PC-3 (cell line): ENCODE results near the gene WNT7A. TPM values are rescaled to one million over a fixed set of nuclear protein-coding genes. Genes with fewer than 3 reads are reported as not detected.

Experiments
- ATAC-seq: fragments of 200-7000 bp; cut with Tn5 transposase; 2 replicates; pipeline ENCODE4 v1.9.1; 2020; ENCODE audit warnings: mild to moderate bottlenecking, moderate library complexity
- BruUV-seq: library from RNA; stranded (reverse); fragments of 400-500 nt; replicated peaks from 2 replicates; lab custom pipeline; 2021; lab: Mats Ljungman, UMichigan
- CTCF ChIA-PET: fragments of 300-600 bp; sonication (Branson Sonifier 250); formaldehyde crosslinking; loops from one replicate; lab custom pipeline; 2022; ENCODE audit warnings: antibody characterized with exemption; lab: Charles Lee
- POLR2A ChIA-PET: fragments of 300-600 bp; sonication (Branson Sonifier 250); formaldehyde crosslinking; loops from one replicate; lab custom pipeline; 2022; ENCODE audit warnings: antibody characterized with exemption; ENCODE audit not compliant: unreplicated experiment; lab: Charles Lee
- DNase-seq: peaks from one replicate; pipeline ENCODE4 v3.0.0-alpha.2; 2015
- H2AFZ ChIP-seq: fragments of 300-600 bp; sonication (generic); 2 replicates; pipeline ENCODE4 v1.6.0; 2016; ENCODE audit warnings: antibody characterized with exemption, low read length
- H3F3A ChIP-seq: fragments of 300-600 bp; sonication (generic); one replicate; pipeline ENCODE4 v1.6.0; 2017; ENCODE audit warnings: antibody characterized with exemption, low read length, control low read depth, mild to moderate bottlenecking; ENCODE audit not compliant: unreplicated experiment
- H3K27ac ChIP-seq: fragments of 300-600 bp; sonication (generic); 2 replicates; pipeline ENCODE4 v1.5.1; 2016; ENCODE audit warnings: mild to moderate bottlenecking, low read length
- H3K27me3 ChIP-seq: fragments of 300-600 bp; sonication (generic); 2 replicates; pipeline ENCODE4 v1.6.1; 2016; ENCODE audit warnings: low read length, mixed read lengths
- H3K36me3 ChIP-seq: fragments of 300-600 bp; sonication (generic); 2 replicates; pipeline ENCODE4 v1.6.1; 2016; ENCODE audit warnings: low read depth, mixed run types, low read length, mixed read lengths
- H3K4me1 ChIP-seq: fragments of 300-600 bp; sonication (generic); 2 replicates; pipeline ENCODE4 v1.5.1; 2016; ENCODE audit warnings: low read length; ENCODE audit not compliant: insufficient read depth
- H3K4me2 ChIP-seq: fragments of 300-600 bp; sonication (generic); 2 replicates; pipeline ENCODE4 v1.6.0; 2016; ENCODE audit warnings: low read length
- H3K4me3 ChIP-seq: fragments of 300-600 bp; sonication (generic); 2 replicates; pipeline ENCODE4 v1.5.1; 2016; ENCODE audit warnings: mild to moderate bottlenecking, low read length, mixed read lengths
- H3K79me2 ChIP-seq: fragments of 300-600 bp; sonication (generic); 2 replicates; pipeline ENCODE4 v1.6.1; 2017; ENCODE audit warnings: low read length, mixed read lengths
- H3K9ac ChIP-seq: fragments of 300-600 bp; sonication (generic); 2 replicates; pipeline ENCODE4 v1.6.0; 2016; ENCODE audit warnings: mild to moderate bottlenecking, low read length
- H3K9me2 ChIP-seq: fragments of 300-600 bp; sonication (generic); replicated peaks from 2 replicates; pipeline ENCODE4 v1.6.1; 2016; ENCODE audit warnings: mixed run types, low read length, mixed read lengths
- H3K9me3 ChIP-seq: fragments of 300-600 bp; sonication (generic); 2 replicates; pipeline ENCODE4 v1.6.1; 2016; ENCODE audit warnings: low read length, mixed read lengths
- H4K20me1 ChIP-seq: fragments of 300-600 bp; sonication (generic); 2 replicates; pipeline ENCODE4 v1.6.1; 2016; ENCODE audit warnings: low read length, mixed read lengths
- EZH2 ChIP-seq: fragments of 300-600 bp; sonication (generic); IDR thresholded peaks from one replicate; pipeline ENCODE4 v1.6.1; 2017; ENCODE audit warnings: antibody characterized with exemption, mild to moderate bottlenecking, low read length; ENCODE audit not compliant: unreplicated experiment
- EZH2phosphoT487 ChIP-seq: fragments of 300-600 bp; sonication (generic); IDR thresholded peaks from 2 replicates; pipeline ENCODE4 v1.6.1; 2018; ENCODE audit warnings: mild to moderate bottlenecking, antibody characterized with exemption, low read length, borderline replicate concordance
- intact Hi-C: fragments of 100-400 bp; cut with micrococcal nuclease; formaldehyde crosslinking; loops from 2 replicates; pipeline ENCODE4 v1.9.0; 2023
- total RNA-seq: library from RNA; depleted of rRNA; stranded (reverse); fragments of >200 nt; gene quantifications from 2 replicates; pipeline ENCODE4 v1.2.3, GENCODE V29; 2014
- TF ChIP-seq, protein P1 (sequence below): fragments of 300-600 bp; sonication (generic); conservative IDR thresholded peaks from 2 replicates; pipeline ENCODE4 v1.5.1; 2017; ENCODE audit warnings: antibody characterized with exemption, low read depth, mild to moderate bottlenecking, low read length

WNT7A gene
- total RNA-seq, 1 experiment from 2014 or later = 16.2 TPM

- no TSS peak for BruUV-seq
- TF ChIP-seq EZH2phosphoT487 = no peak
- TF ChIP-seq, protein P1, sequence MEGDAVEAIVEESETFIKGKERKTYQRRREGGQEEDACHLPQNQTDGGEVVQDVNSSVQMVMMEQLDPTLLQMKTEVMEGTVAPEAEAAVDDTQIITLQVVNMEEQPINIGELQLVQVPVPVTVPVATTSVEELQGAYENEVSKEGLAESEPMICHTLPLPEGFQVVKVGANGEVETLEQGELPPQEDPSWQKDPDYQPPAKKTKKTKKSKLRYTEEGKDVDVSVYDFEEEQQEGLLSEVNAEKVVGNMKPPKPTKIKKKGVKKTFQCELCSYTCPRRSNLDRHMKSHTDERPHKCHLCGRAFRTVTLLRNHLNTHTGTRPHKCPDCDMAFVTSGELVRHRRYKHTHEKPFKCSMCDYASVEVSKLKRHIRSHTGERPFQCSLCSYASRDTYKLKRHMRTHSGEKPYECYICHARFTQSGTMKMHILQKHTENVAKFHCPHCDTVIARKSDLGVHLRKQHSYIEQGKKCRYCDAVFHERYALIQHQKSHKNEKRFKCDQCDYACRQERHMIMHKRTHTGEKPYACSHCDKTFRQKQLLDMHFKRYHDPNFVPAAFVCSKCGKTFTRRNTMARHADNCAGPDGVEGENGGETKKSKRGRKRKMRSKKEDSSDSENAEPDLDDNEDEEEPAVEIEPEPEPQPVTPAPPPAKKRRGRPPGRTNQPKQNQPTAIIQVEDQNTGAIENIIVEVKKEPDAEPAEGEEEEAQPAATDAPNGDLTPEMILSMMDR = no peak
- no peak for TF ChIP-seq EZH2
- no peak; the same call in 1 of the 2 replicates for ATAC-seq
- CTCF ChIA-PET = no interaction called here
- DNase-seq = no peak
- no peaks in the 10 kb centered on the region for H3K9me2 ChIP-seq
- H4K20me1 ChIP-seq = no peaks in the 10 kb centered on the region
- no peak overlapping the region for H3K4me3 ChIP-seq
- 0 out of 2 replicates have a peak, but pooled peaks cover 2% of the 10 kb centered on the region for H3K36me3 ChIP-seq
- H3F3A ChIP-seq = no peaks in the 10 kb centered on the region
- H3K4me2 ChIP-seq = no peak overlapping the region
- intact Hi-C loops = no loop called here
- H3K9ac ChIP-seq = no peak overlapping the region
- 0 out of 2 replicates have a peak, but pooled peaks cover 5% of the 10 kb centered on the region for H3K79me2 ChIP-seq
- POLR2A ChIA-PET = no interaction called here
- no peak overlapping the region for H3K27ac ChIP-seq
- H3K4me1 ChIP-seq = peaks cover 9% of the 10 kb centered on the region; the same call in 1 of the 2 replicates
- H3K27me3 ChIP-seq = no peaks in the 10 kb centered on the region
- no peaks in the 10 kb centered on the region for H3K9me3 ChIP-seq
- no peak overlapping the region for H2AFZ ChIP-seq
These were observed 47.7 kb downstream of the WNT7A start for GRCh38 chr3:13832130-13832529.

GRCh38 chr3:13831386-13831996 is 48.4 kb downstream of the WNT7A start:
- Histone ChIP-seq H4K20me1 (no peaks in the 10 kb centered on the region), H3K36me3 (0 out of 2 replicates have a peak, but pooled peaks cover 2% of the 10 kb centered on the region), H3K4me1 (peaks cover 11% of the 10 kb centered on the region; the same call in 1 of the 2 replicates), H3F3A (no peaks in the 10 kb centered on the region), H3K9me3 (no peaks in the 10 kb centered on the region), H3K4me3 (no peak overlapping the region), H3K4me2 (no peak overlapping the region), H3K9ac (no peak overlapping the region), H3K27ac (no peak overlapping the region), H3K27me3 (no peaks in the 10 kb centered on the region), H3K9me2 (no peaks in the 10 kb centered on the region), H2AFZ (no peak overlapping the region), H3K79me2 (0 out of 2 replicates have a peak, but pooled peaks cover 5% of the 10 kb centered on the region)
- no TSS peak for BruUV-seq
- TF ChIP-seq EZH2phosphoT487 (no peak), EZH2 (no peak)
- TF ChIP-seq, protein P1 = no peak
- intact Hi-C loops = no loop called here
- DNase-seq = no peak
- ATAC-seq = no peak
- CTCF ChIA-PET = no interaction called here
- POLR2A ChIA-PET = no interaction called here

DNA sequence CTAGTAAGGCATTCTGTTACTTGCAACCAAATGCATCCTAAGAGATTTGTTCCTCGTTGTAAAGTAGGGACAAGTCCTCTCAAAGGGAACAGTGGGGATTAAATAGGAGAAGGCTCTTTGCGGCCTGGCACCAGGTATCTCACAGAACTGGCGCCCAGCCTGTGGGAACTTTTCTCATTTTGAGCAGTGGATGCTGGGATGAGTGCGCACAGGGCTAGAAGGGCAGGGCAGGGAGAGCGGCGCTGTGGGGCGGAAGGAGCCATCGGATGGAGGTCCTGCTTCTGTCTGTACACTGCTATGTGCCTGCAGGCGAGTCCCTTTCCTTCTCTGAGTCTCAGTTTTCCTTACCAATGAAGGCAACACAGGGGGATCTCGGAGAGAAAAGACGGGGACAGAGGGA is 50.6 kb downstream of the WNT7A start:
- H3K79me2 ChIP-seq = no peaks in the 10 kb centered on the region
- no peak overlapping the region for H3K4me2 ChIP-seq
- 0 out of 2 replicates have a peak, but pooled peaks cover 2% of the 10 kb centered on the region for H3K36me3 ChIP-seq
- no TSS peak for BruUV-seq
- H3K9me3 ChIP-seq = no peaks in the 10 kb centered on the region
- H3F3A ChIP-seq = no peaks in the 10 kb centered on the region
- H3K9ac ChIP-seq = no peak overlapping the region
- no peak overlapping the region for H3K4me3 ChIP-seq
- ChIA-PET CTCF (no interaction called here), POLR2A (no interaction called here)
- intact Hi-C loops = no loop called here
- H4K20me1 ChIP-seq = no peaks in the 10 kb centered on the region
- H3K27ac ChIP-seq = no peak overlapping the region
- H3K27me3 ChIP-seq = no peaks in the 10 kb centered on the region
- DNase-seq (no peak), ATAC-seq (no peak)
- H3K9me2 ChIP-seq = no peaks in the 10 kb centered on the region
- no peak overlapping the region for H2AFZ ChIP-seq
- H3K4me1 ChIP-seq = peaks cover 27% of the 10 kb centered on the region
- no peak for TF ChIP-seq EZH2phosphoT487
- TF ChIP-seq, protein P1 = no peak
